IMR-90 (cell line): Measurements from ENCODE around the gene PTGR1.

Source experiments
- BHLHE40 ChIP-seq: fragments of 150-350 bp; IDR thresholded peaks from 2 replicates; pipeline ENCODE4 v1.6.1; 2016; ENCODE audit warnings: mild to moderate bottlenecking, low read depth, low read length
- CHD1 ChIP-seq: IDR thresholded peaks from 2 replicates; pipeline ENCODE4 v1.6.1; 2012; ENCODE audit warnings: low read depth, low read length, improper control_type of control experiment
- CTCF ChIP-seq: conservative IDR thresholded peaks from 2 replicates; pipeline ENCODE4 v1.5.1; 2012; ENCODE audit warnings: mild to moderate bottlenecking, low read depth, low read length, improper control_type of control experiment
- MAFK ChIP-seq: IDR thresholded peaks from 2 replicates; pipeline ENCODE4 v1.6.1; 2012; ENCODE audit warnings: low read depth, low read length, improper control_type of control experiment
- MAZ ChIP-seq: IDR thresholded peaks from 2 replicates; pipeline ENCODE4 v1.6.1; 2012; ENCODE audit warnings: low read depth, mild to moderate bottlenecking, low read length, improper control_type of control experiment, moderate library complexity, borderline replicate concordance
- POLR2A ChIP-seq: IDR thresholded peaks from 2 replicates; pipeline ENCODE4 v1.6.1; 2012; ENCODE audit warnings: mild to moderate bottlenecking, low read depth, low read length
- RCOR1 ChIP-seq: IDR thresholded peaks from 2 replicates; pipeline ENCODE4 v1.6.1; 2012; ENCODE audit warnings: mild to moderate bottlenecking, low read length, improper control_type of control experiment; ENCODE audit not compliant: insufficient replicate concordance
- RFX5 ChIP-seq: IDR thresholded peaks from 2 replicates; pipeline ENCODE4 v1.8.0; 2012; ENCODE audit warnings: low read depth, mild to moderate bottlenecking, low read length, moderate library complexity
- SMC3 ChIP-seq: fragments of 150-350 bp; IDR thresholded peaks from 2 replicates; pipeline ENCODE4 v1.6.1; 2016; ENCODE audit warnings: low read depth, mild to moderate bottlenecking, antibody characterized with exemption, low read length, moderate library complexity
- USF2 ChIP-seq: fragments of 150-350 bp; IDR thresholded peaks from 2 replicates; pipeline ENCODE4 v1.6.1; 2017; ENCODE audit warnings: mild to moderate bottlenecking, antibody characterized with exemption, low read length, low read depth

- TF ChIP-seq POLR2A (no peak), CTCF (no peak), SMC3 (no peak), RFX5 (no peak), CHD1 (no peak), RCOR1 (no peak), BHLHE40 (no peak), MAZ (no peak), USF2 (0 out of 2 replicates have a peak, but pooled peaks have one; percentile 20), MAFK (no peak)
Observed at GRCh38 chr9:111582888-111583287, 16.6 kb downstream of the PTGR1 start.
